Lung (tissue), 16 donors: ENCODE data around the gene C1orf216. TPM values are rescaled to one million over a fixed set of nuclear protein-coding genes. Genes with fewer than 3 reads are reported as not detected.
A peak's percentile ranks its signal among the peaks of the same experiment; 100 is the strongest.

Experiments used
- ATAC-seq: fragments of 200-7000 bp; cut with Tn5 transposase; one replicate; pipeline ENCODE4 v1.9.1; 2020; ENCODE audit warnings: moderate number of reproducible peaks; ENCODE audit not compliant: insufficient read depth, low FRiP score
- DNase-seq, 3 donors: peaks; one replicate each; pipeline ENCODE4 v3.0.0-alpha.2; 2013 to 2017
- H3K27ac ChIP-seq, 2 donors: one replicate each; pipeline ENCODE4 v1.5.1; 2013; ENCODE audit warnings: mild to moderate bottlenecking in 2 of 2, moderate library complexity in 2 of 2, control low read depth in 1 of 2, inconsistent platforms in 1 of 2, low read depth in 1 of 2, low read length in 1 of 2
- H3K27me3 ChIP-seq, 3 donors: one replicate each; pipeline ENCODE4 v1.5.1; 2013; ENCODE audit warnings: low read length in 2 of 3; ENCODE audit not compliant: control insufficient read depth in 3 of 3, insufficient read depth in 3 of 3
- H3K36me3 ChIP-seq, 4 donors: one replicate each; pipeline ENCODE4 v1.5.1; 2013; ENCODE audit warnings: low read length in 4 of 4, mild to moderate bottlenecking in 1 of 4, moderate library complexity in 1 of 4; ENCODE audit not compliant: control insufficient read depth in 4 of 4, insufficient read depth in 4 of 4
- H3K4me1 ChIP-seq, 5 donors: one replicate each; pipeline ENCODE4 v1.5.1; 2013; ENCODE audit warnings: low read length in 5 of 5, mild to moderate bottlenecking in 2 of 5, moderate library complexity in 1 of 5; ENCODE audit not compliant: control insufficient read depth in 5 of 5, insufficient read depth in 5 of 5
- H3K4me3 ChIP-seq: one replicate; pipeline ENCODE4 v1.5.1; 2013; ENCODE audit warnings: mild to moderate bottlenecking, control low read depth, moderate library complexity
- H3K9ac ChIP-seq, 2 donors: one replicate each; pipeline ENCODE4 v1.5.1; 2013; ENCODE audit warnings: low read length in 2 of 2, control low read depth in 1 of 2; ENCODE audit not compliant: insufficient read depth in 1 of 2
- H3K9me3 ChIP-seq, 4 donors: one replicate each; pipeline ENCODE4 v1.5.1; 2013; ENCODE audit warnings: low read length in 3 of 4, mild to moderate bottlenecking in 1 of 4, moderate library complexity in 1 of 4; ENCODE audit not compliant: control insufficient read depth in 4 of 4, insufficient read depth in 3 of 4
- WGBS, 2 donors: extraction: QIAGEN DNeasy Blood & Tissue Kit; methylation state at CpG; one replicate each; pipeline ENCODE4 v1.1.7; 2013; 5-methylcytosine and 5-hydroxymethylcytosine counted together
- long read RNA-seq, 5 donors: transcript quantifications; one replicate each; lab custom pipeline, GENCODE V29; 2026
- polyA plus RNA-seq, 2 donors: library from polyadenylated mRNA; stranded (reverse); fragments of 200-250 nt; gene quantifications; one replicate each; pipeline ENCODE4 v1.2.1, GENCODE V29; 2013
- total RNA-seq, 2 donors: library from RNA; depleted of rRNA in 1 of 2; stranded (reverse); fragments of >200 nt in 1 of 2; gene quantifications; one replicate each; pipeline ENCODE4 v1.2.1, GENCODE V29; 2014 to 2021
- TF ChIP-seq, protein P1 (sequence below): IDR thresholded peaks from 2 replicates; pipeline ENCODE4 v1.5.1; 2012; ENCODE audit warnings: mild to moderate bottlenecking; ENCODE audit errors: control extremely low read depth, extremely low read depth
- donor health status: control.
- donor health status: control.
- donor health status: Bipolar disorder and iron deficiency.
- donor health status: healthy.
- donor health status: DM: yes; HTN: yes; CAD: no.

C1orf216 gene, protein sequence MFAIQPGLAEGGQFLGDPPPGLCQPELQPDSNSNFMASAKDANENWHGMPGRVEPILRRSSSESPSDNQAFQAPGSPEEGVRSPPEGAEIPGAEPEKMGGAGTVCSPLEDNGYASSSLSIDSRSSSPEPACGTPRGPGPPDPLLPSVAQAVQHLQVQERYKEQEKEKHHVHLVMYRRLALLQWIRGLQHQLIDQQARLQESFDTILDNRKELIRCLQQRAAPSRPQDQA
- total RNA-seq (10 to 100 TPM in 1 of 2 donors, 1 to 10 TPM in 1; 6.8 to 11.2 TPM), polyA plus RNA-seq (1 to 10 TPM; 5.1 to 9.8 TPM)
- long read RNA-seq, donor 1, transcript C1orf216-201 (2 exons, 3,218 nt): major isoform, 10 of 10 reads
- long read RNA-seq, donor 1, partial matches to known transcripts: 0 of 10 reads
- long read RNA-seq, donor 1, other reads (novel, unspliced or antisense): 0 of 10 reads
- long read RNA-seq, donor 2, partial matches to known transcripts: 0 of 1 reads
- long read RNA-seq, donor 2, other reads (novel, unspliced or antisense): 0 of 1 reads
- long read RNA-seq, donor 3, partial matches to known transcripts: 0 of 3 reads
- long read RNA-seq, donor 3, other reads (novel, unspliced or antisense): 0 of 3 reads
- long read RNA-seq, donor 4, partial matches to known transcripts: 0 of 3 reads
- long read RNA-seq, donor 4, other reads (novel, unspliced or antisense): 0 of 3 reads
- long read RNA-seq, donor 5, transcript C1orf216-201 (2 exons, 3,218 nt): major isoform, 10 of 10 reads
- long read RNA-seq, donor 5, partial matches to known transcripts: 0 of 10 reads
- long read RNA-seq, donor 5, other reads (novel, unspliced or antisense): 0 of 10 reads

DNA sequence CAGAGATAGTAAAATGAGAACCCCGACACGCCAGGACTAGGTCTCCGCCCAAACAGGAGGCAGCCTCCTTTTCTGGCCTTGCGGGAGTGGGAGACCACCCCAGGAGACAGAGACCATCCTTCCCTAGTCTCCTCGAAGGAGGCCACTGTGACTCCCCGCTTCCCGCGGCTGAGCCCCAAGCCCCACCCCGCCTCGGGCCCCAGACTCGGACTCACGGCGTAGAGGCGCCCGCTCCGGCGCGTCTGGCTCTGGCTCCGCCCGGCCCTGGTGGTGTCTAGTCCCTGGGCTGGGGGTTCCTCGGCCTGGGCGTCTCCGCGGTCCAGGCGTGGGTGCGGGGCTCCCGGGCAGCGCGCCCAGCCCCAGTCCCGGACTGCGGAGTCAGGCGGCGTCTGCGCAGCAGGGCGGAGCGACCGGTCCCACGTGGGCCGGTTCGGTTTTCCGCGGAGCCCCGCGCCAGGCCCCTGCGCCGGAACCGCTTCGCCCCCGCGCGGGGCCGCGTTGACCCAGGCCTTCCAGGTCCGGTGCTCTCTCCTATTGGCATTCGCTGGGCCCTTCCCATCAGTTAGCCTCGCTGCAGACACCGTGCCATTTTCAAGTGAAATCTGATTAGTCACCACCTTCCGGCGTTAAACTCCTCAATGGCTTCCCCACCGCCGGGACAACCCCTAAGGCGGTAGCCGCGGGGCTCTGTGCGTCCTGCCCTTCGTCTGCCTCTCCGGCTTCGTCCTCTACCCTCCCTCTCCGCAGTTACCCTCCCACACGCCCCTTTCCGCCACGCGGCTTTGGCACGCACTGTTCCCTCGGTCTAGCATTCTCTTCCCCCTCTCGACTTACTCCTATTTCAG lies at the start of gene C1orf216:
Gene C1orf216, minus strand, starts transcription at position 393 of the 845 bp plus-strand sequence. CDS start 2,563 bp downstream, outside the sequence.
- peak within 1 kb of the TSS; percentile 25 to 79 for H3K9ac ChIP-seq
- H3K4me3 ChIP-seq: peak within 1 kb of the TSS; percentile 90
- TF ChIP-seq, protein P1, sequence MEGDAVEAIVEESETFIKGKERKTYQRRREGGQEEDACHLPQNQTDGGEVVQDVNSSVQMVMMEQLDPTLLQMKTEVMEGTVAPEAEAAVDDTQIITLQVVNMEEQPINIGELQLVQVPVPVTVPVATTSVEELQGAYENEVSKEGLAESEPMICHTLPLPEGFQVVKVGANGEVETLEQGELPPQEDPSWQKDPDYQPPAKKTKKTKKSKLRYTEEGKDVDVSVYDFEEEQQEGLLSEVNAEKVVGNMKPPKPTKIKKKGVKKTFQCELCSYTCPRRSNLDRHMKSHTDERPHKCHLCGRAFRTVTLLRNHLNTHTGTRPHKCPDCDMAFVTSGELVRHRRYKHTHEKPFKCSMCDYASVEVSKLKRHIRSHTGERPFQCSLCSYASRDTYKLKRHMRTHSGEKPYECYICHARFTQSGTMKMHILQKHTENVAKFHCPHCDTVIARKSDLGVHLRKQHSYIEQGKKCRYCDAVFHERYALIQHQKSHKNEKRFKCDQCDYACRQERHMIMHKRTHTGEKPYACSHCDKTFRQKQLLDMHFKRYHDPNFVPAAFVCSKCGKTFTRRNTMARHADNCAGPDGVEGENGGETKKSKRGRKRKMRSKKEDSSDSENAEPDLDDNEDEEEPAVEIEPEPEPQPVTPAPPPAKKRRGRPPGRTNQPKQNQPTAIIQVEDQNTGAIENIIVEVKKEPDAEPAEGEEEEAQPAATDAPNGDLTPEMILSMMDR: no peak
- peaks cover 0 to 15% (median 8%) of the 10 kb centered on the region in 4 donors for H3K36me3 ChIP-seq
- H3K27ac ChIP-seq: peak within 1 kb of the TSS; percentile 80 to 83
- 0 to 1% methylated on average over 72 to 76 of the region's 76 CpGs for WGBS, 2 donors
- H3K27me3 ChIP-seq: no peaks in the 10 kb centered on the region
- peak; percentile 75 to 89 (median 80) for DNase-seq
- H3K9me3 ChIP-seq: no peaks in the 10 kb centered on the region
- peaks cover 0 to 24% (median 11%) of the 10 kb centered on the region in 5 donors for H3K4me1 ChIP-seq
- ATAC-seq: peak; percentile 82

DNA sequence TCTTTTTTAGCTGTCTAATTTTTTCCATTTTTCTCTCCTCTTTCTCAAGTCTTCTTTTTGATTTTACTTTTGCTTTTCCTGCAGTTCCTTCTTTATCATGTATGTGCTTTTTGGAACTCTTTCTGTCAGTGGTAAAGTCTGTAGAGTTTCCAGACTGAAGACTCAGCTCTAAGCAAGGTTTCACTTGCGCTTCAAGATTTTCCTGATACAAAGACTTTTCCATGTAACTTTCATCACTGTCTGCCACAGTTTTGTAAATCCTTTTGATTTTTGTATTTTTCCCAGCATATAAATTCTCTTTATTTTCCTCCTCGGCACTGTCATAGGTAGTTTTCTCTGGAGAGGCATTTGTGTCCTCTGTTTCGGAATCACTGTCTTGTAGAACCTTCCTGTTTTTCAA lies 45.6 kb upstream of the C1orf216 start:
- no peak overlapping the region for H3K9ac ChIP-seq
- no peak overlapping the region for H3K4me3 ChIP-seq
- peaks cover 0 to 3% (median 0%) of the 10 kb centered on the region in 4 donors for H3K36me3 ChIP-seq
- peaks cover 0 to 6% (median 0%) of the 10 kb centered on the region in 5 donors for H3K4me1 ChIP-seq
- no peak for DNase-seq
- H3K27me3 ChIP-seq: no peaks in the 10 kb centered on the region
- TF ChIP-seq, protein P1: no peak
- no peaks in the 10 kb centered on the region for H3K9me3 ChIP-seq
- no peak overlapping the region for H3K27ac ChIP-seq
- 93 to 97% methylated on average over 3 of the region's 3 CpGs for WGBS, 2 donors
- no peak for ATAC-seq

DNA sequence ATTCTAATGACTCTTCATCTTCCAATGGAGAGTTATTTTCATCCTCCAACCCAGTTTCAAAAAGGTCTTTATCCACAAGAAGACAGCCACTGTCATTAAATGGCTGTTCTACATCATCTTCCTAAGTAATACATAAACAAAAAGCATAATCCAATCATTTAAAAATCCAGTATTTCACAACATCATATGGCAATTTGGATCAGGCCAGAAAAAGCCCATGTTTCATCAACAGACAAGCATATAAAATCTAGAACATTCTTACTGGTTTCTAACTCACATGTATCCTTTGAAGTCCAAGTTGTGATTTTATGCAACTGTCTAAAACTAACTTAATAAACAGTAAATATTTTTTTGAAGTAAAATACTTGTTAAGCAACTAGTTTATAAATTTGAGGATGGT lies 44.5 kb upstream of the C1orf216 start:
- TF ChIP-seq, protein P1: no peak
- H3K9me3 ChIP-seq: no peaks in the 10 kb centered on the region
- DNase-seq: no peak
- peaks cover 0 to 3% (median 0%) of the 10 kb centered on the region in 4 donors for H3K36me3 ChIP-seq
- ATAC-seq: no peak
- H3K9ac ChIP-seq: no peak overlapping the region
- H3K4me1 ChIP-seq: no peaks in the 10 kb centered on the region
- H3K4me3 ChIP-seq: no peak overlapping the region
- H3K27me3 ChIP-seq: no peaks in the 10 kb centered on the region
- no peak overlapping the region for H3K27ac ChIP-seq
